Pancreas (tissue), 10 donors: ENCODE data around the gene MAP3K20. TPM values are rescaled to one million over a fixed set of nuclear protein-coding genes. Genes with fewer than 3 reads are reported as not detected.

Experiments
- ATAC-seq, 4 donors: fragments of 200-7000 bp; cut with Tn5 transposase; one replicate each; pipeline versions ENCODE4 v1.8.0 to v1.9.1; 2020; ENCODE audit warnings: mild to moderate bottlenecking in 4 of 4, moderate library complexity in 4 of 4
- DNase-seq, 6 donors: peaks; one replicate each; pipeline ENCODE4 v3.0.0-alpha.2; 2020
- FAIRE-seq: peaks from 2 replicates; lab custom pipeline; 2012; peaks lifted over from hg19 to GRCh38; lab: Jason Lieb, UNC
- H3K27ac ChIP-seq, 4 donors: fragments of 200-600 bp; sonication (generic); 1 replicate in 3 of 4; 2 replicates in 1 of 4; pipeline versions ENCODE4 v1.5.0 to v1.8.0; 2020
- H3K27me3 ChIP-seq, 4 donors: fragments of 200-600 bp; one replicate each; pipeline ENCODE4 v1.8.0; 2021
- H3K36me3 ChIP-seq, 3 donors: fragments of 200-600 bp; sonication (generic) in 1 of 3; one replicate each; pipeline versions ENCODE4 v1.5.0 to v1.8.0; 2020 to 2021
- H3K4me1 ChIP-seq, 3 donors: fragments of 200-600 bp; one replicate each; pipeline ENCODE4 v1.8.0; 2021
- H3K4me3 ChIP-seq, 4 donors: fragments of 200-600 bp; sonication (generic) in 2 of 4; one replicate each; pipeline versions ENCODE4 v1.5.0 to v1.8.0; 2020 to 2021
- H3K9me3 ChIP-seq, 4 donors: fragments of 200-600 bp; one replicate each; pipeline ENCODE4 v1.8.0; 2021
- CTCF ChIP-seq, 4 donors: fragments of 200-600 bp; sonication (generic) in 3 of 4; IDR thresholded peaks; one replicate each; pipeline versions ENCODE4 v1.5.0 to v1.8.0; 2021; ENCODE audit warnings: antibody characterized with exemption in 4 of 4
- whole genome bisulfite sequencing, 2 donors: extraction: QIAGEN DNeasy Blood & Tissue Kit; methylation state at CpG; one replicate each; pipeline ENCODE4 v1.1.7; 2013; 5-methylcytosine and 5-hydroxymethylcytosine counted together
- intact Hi-C, 3 donors: fragments of 100-400 bp; cut with DNase I; formaldehyde crosslinking; loops; one replicate each; pipeline versions ENCODE4 v1.11.1 to v1.14.2; 2022
- polyA plus RNA-seq, 2 donors: library from polyadenylated mRNA; stranded (reverse); fragments of 200-250 nt; gene quantifications; one replicate each; pipeline ENCODE4 v1.2.3, GENCODE V29; 2013
- total RNA-seq, 6 donors: library from RNA; stranded (reverse); fragmentation: NEBNext Ultra II Directional in 4 of 6; extraction: Animal tissue kit (Norgen Biotek cat#: 25700) in 4 of 6; gene quantifications; one replicate each; pipeline versions ENCODE4 v1.2.1 to v1.2.4, GENCODE V29; 2021 to 2023
- donor health status: healthy with polysubstance abuse.
- donor health status: DM: no; HTN: no; CAD: no; lungs with moderate emphysema.
- donor health status: DM: no; HTN: no; CAD: no.
- donor health status: control.
- donor health status: control.
- donor health status: Bipolar disorder and iron deficiency.
- donor health status: DM: yes; HTN: yes; CAD: no.
- donor health status: DM: no; HTN: no; CAD: no.
- donor health status: DM: no; HTN: no; CAD: no.
- donor health status: DM: yes; HTN: yes; CAD: no.

Gene MAP3K20
- total and polyA plus RNA-seq, 8 donors: 4.1 to 23.7 (median 8.2) TPM

GRCh38 chr2:173066887-173067676 is 8.6 kb upstream of the MAP3K20 start:
- DNase-seq: no peak
- H3K9me3 ChIP-seq: no peaks in the 10 kb centered on the region
- H3K4me3 ChIP-seq: no peak overlapping the region
- intact Hi-C loops: no loop called here
- H3K4me1 ChIP-seq: no peaks in the 10 kb centered on the region
- ATAC-seq: no peak
- FAIRE-seq: no peak
- TF ChIP-seq CTCF (IDR thresholded peaks at IDR 0.05): no peak
- peaks cover 0 to 4% (median 0%) of the 10 kb centered on the region in 4 donors for H3K27me3 ChIP-seq
- WGBS, 2 donors: 79 to 92% methylated on average over 6 of the region's 6 CpGs
- no peaks in the 10 kb centered on the region for H3K36me3 ChIP-seq
- H3K27ac ChIP-seq: no peak overlapping the region

- Histone ChIP-seq H3K9me3 (no peaks in the 10 kb centered on the region), H3K27me3 (no peaks in the 10 kb centered on the region), H3K4me1 (peaks cover 4 to 16% (median 9%) of the 10 kb centered on the region in 3 donors), H3K27ac (peak overlapping the region; percentile 61 to 94 (median 84)), H3K4me3 (peak overlapping the region; percentile 46 to 90 (median 76)), H3K36me3 (no peaks in the 10 kb centered on the region)
- 9 to 11% methylated on average over 18 to 25 of the region's 25 CpGs for WGBS, 2 donors
- TF ChIP-seq CTCF (IDR thresholded peaks at IDR 0.05): no peak
- intact Hi-C loops: no loop called here
- DNase-seq (no peak), ATAC-seq (peak in 2 of 4 donors; percentile 2 to 5), FAIRE-seq (no peak)
These were observed 428 bp upstream of the MAP3K20 start for GRCh38 chr2:173075056-173075780.

- H3K27ac ChIP-seq: peak overlapping the region; percentile 61 to 94 (median 84)
- FAIRE-seq (no peak), ATAC-seq (peak; percentile 24 to 62 (median 52)), DNase-seq (peak in 4 of 6 donors; percentile 27 to 72 (median 53))
- no peaks in the 10 kb centered on the region for H3K36me3 ChIP-seq
- no peaks in the 10 kb centered on the region for H3K27me3 ChIP-seq
- intact Hi-C loops: no loop called here
- WGBS, 2 donors: 3 to 8% methylated on average over 27 of the region's 27 CpGs
- no peaks in the 10 kb centered on the region for H3K9me3 ChIP-seq
- TF ChIP-seq CTCF (IDR thresholded peaks at IDR 0.05): no peak
- peaks cover 4 to 16% (median 9%) of the 10 kb centered on the region in 3 donors for H3K4me1 ChIP-seq
- H3K4me3 ChIP-seq: peak overlapping the region; percentile 46 to 90 (median 76)
These were observed 1.1 kb downstream of the MAP3K20 start for GRCh38 chr2:173076581-173077345.

GRCh38 chr2:173077506-173078177 is 2.0 kb downstream of the MAP3K20 start:
- Histone ChIP-seq H3K27ac (peak overlapping the region in 2 of 4 donors; percentile 86 to 94), H3K4me3 (peak overlapping the region in 2 of 4 donors; percentile 70 to 90), H3K36me3 (no peaks in the 10 kb centered on the region), H3K4me1 (peaks cover 4 to 16% (median 9%) of the 10 kb centered on the region in 3 donors), H3K9me3 (no peaks in the 10 kb centered on the region), H3K27me3 (no peaks in the 10 kb centered on the region)
- peak in 2 of 4 donors; percentile 20 to 48 for ATAC-seq
- no peak for TF ChIP-seq CTCF (IDR thresholded peaks at IDR 0.05)
- 14 to 21% methylated on average over 5 of the region's 5 CpGs for WGBS, 2 donors
- no peak for FAIRE-seq
- intact Hi-C loops: no loop called here
- DNase-seq: no peak
